Esophagus muscularis mucosa (tissue), 3 donors: Measurements from ENCODE around the gene CFAP54.
"Not testable (repeated sequence)": the region's sequence is repeated elsewhere in the genome, so short reads cannot be mapped to it uniquely, and the experiment has no call there.

ENCODE experiments used
- POLR2AphosphoS5 ChIP-seq, 2 donors: sonication (generic); formaldehyde crosslinking; IDR thresholded peaks; one replicate each; pipeline ENCODE4 v1.6.1; 2017; ENCODE audit warnings: antibody characterized with exemption in 2 of 2
- TF ChIP-seq, protein P1 (sequence below), 3 experiments: fragments of 200-600 bp in 2 of 3; fragments of 450-650 bp in 1 of 3; sonication (generic) in 2 of 3; IDR thresholded peaks; one replicate each; pipeline ENCODE4 v1.5.1; 2017 to 2019; ENCODE audit warnings: antibody characterized with exemption in 3 of 3, mild to moderate bottlenecking in 2 of 3, moderate library complexity in 1 of 3

DNA sequence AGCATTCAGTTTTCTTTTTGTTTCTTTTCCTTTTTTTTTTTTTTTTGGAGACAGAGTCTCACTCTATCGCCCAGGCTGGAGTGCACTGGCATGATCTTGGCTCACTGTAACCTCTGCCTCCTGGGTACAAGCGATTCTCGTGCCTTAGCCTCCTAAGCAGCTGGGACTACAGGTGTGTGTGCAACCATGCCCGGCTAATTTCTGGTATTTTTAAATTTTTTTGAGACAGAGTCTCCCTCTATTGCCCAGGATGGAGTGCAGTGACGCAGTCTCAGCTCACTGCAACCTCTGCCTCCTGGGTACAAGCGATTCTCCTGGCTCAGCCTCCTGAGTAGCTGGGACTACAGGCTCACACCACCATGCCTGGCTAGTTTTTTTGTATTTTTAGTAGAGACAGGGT, 30.1 kb upstream of the CFAP54 start:
- TF ChIP-seq, protein P1, sequence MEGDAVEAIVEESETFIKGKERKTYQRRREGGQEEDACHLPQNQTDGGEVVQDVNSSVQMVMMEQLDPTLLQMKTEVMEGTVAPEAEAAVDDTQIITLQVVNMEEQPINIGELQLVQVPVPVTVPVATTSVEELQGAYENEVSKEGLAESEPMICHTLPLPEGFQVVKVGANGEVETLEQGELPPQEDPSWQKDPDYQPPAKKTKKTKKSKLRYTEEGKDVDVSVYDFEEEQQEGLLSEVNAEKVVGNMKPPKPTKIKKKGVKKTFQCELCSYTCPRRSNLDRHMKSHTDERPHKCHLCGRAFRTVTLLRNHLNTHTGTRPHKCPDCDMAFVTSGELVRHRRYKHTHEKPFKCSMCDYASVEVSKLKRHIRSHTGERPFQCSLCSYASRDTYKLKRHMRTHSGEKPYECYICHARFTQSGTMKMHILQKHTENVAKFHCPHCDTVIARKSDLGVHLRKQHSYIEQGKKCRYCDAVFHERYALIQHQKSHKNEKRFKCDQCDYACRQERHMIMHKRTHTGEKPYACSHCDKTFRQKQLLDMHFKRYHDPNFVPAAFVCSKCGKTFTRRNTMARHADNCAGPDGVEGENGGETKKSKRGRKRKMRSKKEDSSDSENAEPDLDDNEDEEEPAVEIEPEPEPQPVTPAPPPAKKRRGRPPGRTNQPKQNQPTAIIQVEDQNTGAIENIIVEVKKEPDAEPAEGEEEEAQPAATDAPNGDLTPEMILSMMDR (IDR thresholded peaks at IDR 0.05) = not testable (repeated sequence)
- not testable (repeated sequence) for TF ChIP-seq POLR2AphosphoS5 (IDR thresholded peaks at IDR 0.05)
